Uterus (tissue), 2 donors: ENCODE measurements around the gene IFI6.

Source experiments
- POLR2A ChIP-seq, 2 donors: fragments of 450-650 bp; IDR thresholded peaks; one replicate each; pipeline ENCODE4 v1.6.1; 2016; ENCODE audit warnings: antibody characterized with exemption in 2 of 2, mild to moderate bottlenecking in 1 of 2, moderate library complexity in 1 of 2
- TF ChIP-seq, protein P1 (sequence below), 4 experiments: fragments of 200-600 bp in 2 of 4; fragments of 450-650 bp in 2 of 4; sonication (generic) in 2 of 4; IDR thresholded peaks; one replicate each; pipeline ENCODE4 v1.5.1; 2016 to 2019; ENCODE audit warnings: antibody characterized with exemption in 4 of 4, mild to moderate bottlenecking in 2 of 4, moderate library complexity in 1 of 4

DNA sequence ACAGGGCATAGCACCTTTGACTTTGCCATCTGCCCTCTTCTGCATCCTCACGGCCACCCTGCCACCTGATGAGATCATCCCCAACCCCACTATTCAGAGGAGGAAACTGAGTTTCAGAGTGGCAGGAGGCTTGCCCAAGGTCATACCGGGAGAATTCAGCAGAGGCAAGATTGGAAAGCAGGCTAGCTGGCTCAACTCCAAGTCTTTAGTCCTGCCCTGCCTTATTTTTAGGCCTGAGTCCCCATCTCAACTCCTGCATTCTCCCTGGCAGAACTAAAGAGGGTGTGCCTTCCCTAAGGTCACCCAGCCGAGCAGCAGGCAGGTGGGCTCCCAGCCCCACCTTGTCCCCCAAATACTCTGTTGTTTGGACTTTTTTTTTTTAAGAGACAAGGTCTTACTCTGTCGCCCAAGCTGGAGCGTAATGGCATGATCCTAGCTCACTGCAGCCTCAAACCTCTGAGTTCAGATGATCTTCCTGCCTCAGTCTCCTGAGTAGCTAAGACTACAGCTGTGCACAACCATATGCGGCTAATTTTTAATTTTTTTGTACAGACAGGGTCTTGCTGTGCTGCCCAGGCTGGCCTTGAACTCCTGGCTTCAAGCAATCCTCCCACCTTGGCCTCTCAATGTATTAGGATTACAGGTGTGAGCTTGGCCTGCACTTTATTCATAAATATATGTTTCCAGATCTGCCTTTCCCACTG, 23.2 kb downstream of the IFI6 start:
- TF ChIP-seq POLR2A (IDR thresholded peaks at IDR 0.05): no peak
- TF ChIP-seq, protein P1, sequence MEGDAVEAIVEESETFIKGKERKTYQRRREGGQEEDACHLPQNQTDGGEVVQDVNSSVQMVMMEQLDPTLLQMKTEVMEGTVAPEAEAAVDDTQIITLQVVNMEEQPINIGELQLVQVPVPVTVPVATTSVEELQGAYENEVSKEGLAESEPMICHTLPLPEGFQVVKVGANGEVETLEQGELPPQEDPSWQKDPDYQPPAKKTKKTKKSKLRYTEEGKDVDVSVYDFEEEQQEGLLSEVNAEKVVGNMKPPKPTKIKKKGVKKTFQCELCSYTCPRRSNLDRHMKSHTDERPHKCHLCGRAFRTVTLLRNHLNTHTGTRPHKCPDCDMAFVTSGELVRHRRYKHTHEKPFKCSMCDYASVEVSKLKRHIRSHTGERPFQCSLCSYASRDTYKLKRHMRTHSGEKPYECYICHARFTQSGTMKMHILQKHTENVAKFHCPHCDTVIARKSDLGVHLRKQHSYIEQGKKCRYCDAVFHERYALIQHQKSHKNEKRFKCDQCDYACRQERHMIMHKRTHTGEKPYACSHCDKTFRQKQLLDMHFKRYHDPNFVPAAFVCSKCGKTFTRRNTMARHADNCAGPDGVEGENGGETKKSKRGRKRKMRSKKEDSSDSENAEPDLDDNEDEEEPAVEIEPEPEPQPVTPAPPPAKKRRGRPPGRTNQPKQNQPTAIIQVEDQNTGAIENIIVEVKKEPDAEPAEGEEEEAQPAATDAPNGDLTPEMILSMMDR (IDR thresholded peaks at IDR 0.05): no peak
